ENCODE results near the gene PRSS8.
"Not testable (repeated sequence)": the region's sequence is repeated elsewhere in the genome, so short reads cannot be mapped to it uniquely, and the experiment has no call there.

The PRSS8 gene

GRCh38 chr16:31168848-31169247, 33.3 kb upstream of the PRSS8 start:
- Histone ChIP-seq H3K9me3 (ENCODE audit: control insufficient read depth, low read length) (no peaks in the 10 kb centered on the region), H3K4me1 (ENCODE audit: control insufficient read depth, insufficient read depth, low read length) (peaks cover 9% of the 10 kb centered on the region), H3K27ac (ENCODE audit: insufficient read depth, low read depth, low read length, poor library complexity, severe bottlenecking) (no peak overlapping the region), H3K36me3 (ENCODE audit: control insufficient read depth, insufficient read depth, low read length) (no peaks in the 10 kb centered on the region), H3K4me3 (ENCODE audit: insufficient read depth, low read depth, low read length) (no peak overlapping the region), H3K27me3 (ENCODE audit: control insufficient read depth, insufficient read depth, low read length, poor library complexity, severe bottlenecking) (no peaks in the 10 kb centered on the region)
- 85 to 86% methylated on average over 1 to 2 of the region's 2 CpGs for WGBS, 2 experiments

GRCh38 chr16:31167315-31167714, 31.8 kb upstream of the PRSS8 start:
- H3K27me3 ChIP-seq (ENCODE audit: control insufficient read depth, insufficient read depth, low read length, poor library complexity, severe bottlenecking): no peaks in the 10 kb centered on the region
- WGBS, 2 experiments: 91% methylated on average over 8 of the region's 8 CpGs
- H3K27ac ChIP-seq (ENCODE audit: insufficient read depth, low read depth, low read length, poor library complexity, severe bottlenecking): no peak overlapping the region
- H3K9me3 ChIP-seq (ENCODE audit: control insufficient read depth, low read length): no peaks in the 10 kb centered on the region
- peaks cover 9% of the 10 kb centered on the region for H3K4me1 ChIP-seq (ENCODE audit: control insufficient read depth, insufficient read depth, low read length)
- H3K36me3 ChIP-seq (ENCODE audit: control insufficient read depth, insufficient read depth, low read length): no peaks in the 10 kb centered on the region
- H3K4me3 ChIP-seq (ENCODE audit: insufficient read depth, low read depth, low read length): no peak overlapping the region

- Histone ChIP-seq H3K4me3 (ENCODE audit: insufficient read depth, low read depth, low read length) (no peak overlapping the region), H3K27me3 (ENCODE audit: control insufficient read depth, insufficient read depth, low read length, poor library complexity, severe bottlenecking) (no peaks in the 10 kb centered on the region), H3K27ac (ENCODE audit: insufficient read depth, low read depth, low read length, poor library complexity, severe bottlenecking) (no peak overlapping the region), H3K36me3 (ENCODE audit: control insufficient read depth, insufficient read depth, low read length) (no peaks in the 10 kb centered on the region), H3K9me3 (ENCODE audit: control insufficient read depth, low read length) (no peaks in the 10 kb centered on the region), H3K4me1 (ENCODE audit: control insufficient read depth, insufficient read depth, low read length) (no peaks in the 10 kb centered on the region)
- WGBS, 2 experiments: 85 to 87% methylated on average over 8 of the region's 8 CpGs
Measured at GRCh38 chr16:31157136-31157535, 21.6 kb upstream of the PRSS8 start.

- H3K27me3 ChIP-seq (ENCODE audit: control insufficient read depth, insufficient read depth, low read length, poor library complexity, severe bottlenecking): peaks cover 27% of the 10 kb centered on the region
- H3K4me3 ChIP-seq (ENCODE audit: insufficient read depth, low read depth, low read length); H3K9me3 ChIP-seq (ENCODE audit: control insufficient read depth, low read length); H3K36me3 ChIP-seq (ENCODE audit: control insufficient read depth, insufficient read depth, low read length); H3K4me1 ChIP-seq (ENCODE audit: control insufficient read depth, insufficient read depth, low read length); H3K27ac ChIP-seq (ENCODE audit: insufficient read depth, low read depth, low read length, poor library complexity, severe bottlenecking): not testable (repeated sequence)
- WGBS, 2 experiments: 91 to 95% methylated on average over 5 of the region's 6 CpGs
Measured at GRCh38 chr16:31150976-31151375, 15.4 kb upstream of the PRSS8 start.

GRCh38 chr16:31149894-31150890, 14.7 kb upstream of the PRSS8 start, which contains the start of gene PRSS36:
TSS of gene PRSS36 (minus strand) at chr16:31150066. CDS start at chr16:31150035, 31 bp downstream.
- Histone ChIP-seq H3K27me3 (ENCODE audit: control insufficient read depth, insufficient read depth, low read length, poor library complexity, severe bottlenecking) (peaks cover 32% of the 10 kb centered on the region), H3K27ac (ENCODE audit: insufficient read depth, low read depth, low read length, poor library complexity, severe bottlenecking) (no peak within 1 kb of the TSS), H3K4me1 (ENCODE audit: control insufficient read depth, insufficient read depth, low read length) (peaks cover 5% of the 10 kb centered on the region), H3K9me3 (ENCODE audit: control insufficient read depth, low read length) (no peaks in the 10 kb centered on the region), H3K36me3 (ENCODE audit: control insufficient read depth, insufficient read depth, low read length) (no peaks in the 10 kb centered on the region), H3K4me3 (ENCODE audit: insufficient read depth, low read depth, low read length) (no peak within 1 kb of the TSS)
- 76 to 77% methylated on average over 11 of the region's 11 CpGs for WGBS, 2 experiments

GRCh38 chr16:31149332-31149731, 13.8 kb upstream of the PRSS8 start:
- Histone ChIP-seq H3K9me3 (ENCODE audit: control insufficient read depth, low read length) (no peaks in the 10 kb centered on the region), H3K27me3 (ENCODE audit: control insufficient read depth, insufficient read depth, low read length, poor library complexity, severe bottlenecking) (peaks cover 32% of the 10 kb centered on the region), H3K36me3 (ENCODE audit: control insufficient read depth, insufficient read depth, low read length) (no peaks in the 10 kb centered on the region), H3K4me1 (ENCODE audit: control insufficient read depth, insufficient read depth, low read length) (peaks cover 5% of the 10 kb centered on the region), H3K4me3 (ENCODE audit: insufficient read depth, low read depth, low read length) (no peak overlapping the region), H3K27ac (ENCODE audit: insufficient read depth, low read depth, low read length, poor library complexity, severe bottlenecking) (no peak overlapping the region)
- 87 to 91% methylated on average over 5 of the region's 5 CpGs for WGBS, 2 experiments

GRCh38 chr16:31148896-31149295, 13.4 kb upstream of the PRSS8 start:
- Histone ChIP-seq H3K4me1 (ENCODE audit: control insufficient read depth, insufficient read depth, low read length) (peaks cover 5% of the 10 kb centered on the region), H3K9me3 (ENCODE audit: control insufficient read depth, low read length) (no peaks in the 10 kb centered on the region), H3K36me3 (ENCODE audit: control insufficient read depth, insufficient read depth, low read length) (no peaks in the 10 kb centered on the region), H3K4me3 (ENCODE audit: insufficient read depth, low read depth, low read length) (no peak overlapping the region), H3K27ac (ENCODE audit: insufficient read depth, low read depth, low read length, poor library complexity, severe bottlenecking) (no peak overlapping the region), H3K27me3 (ENCODE audit: control insufficient read depth, insufficient read depth, low read length, poor library complexity, severe bottlenecking) (peaks cover 32% of the 10 kb centered on the region)
- 91 to 93% methylated on average over 25 of the region's 25 CpGs for WGBS, 2 experiments

GRCh38 chr16:31148281-31148728, 12.8 kb upstream of the PRSS8 start:
- H3K9me3 ChIP-seq (ENCODE audit: control insufficient read depth, low read length): no peaks in the 10 kb centered on the region
- H3K27ac ChIP-seq (ENCODE audit: insufficient read depth, low read depth, low read length, poor library complexity, severe bottlenecking): no peak overlapping the region
- H3K4me1 ChIP-seq (ENCODE audit: control insufficient read depth, insufficient read depth, low read length): peaks cover 5% of the 10 kb centered on the region
- 43 to 46% methylated on average over 40 of the region's 40 CpGs for WGBS, 2 experiments
- peaks cover 32% of the 10 kb centered on the region for H3K27me3 ChIP-seq (ENCODE audit: control insufficient read depth, insufficient read depth, low read length, poor library complexity, severe bottlenecking)
- H3K36me3 ChIP-seq (ENCODE audit: control insufficient read depth, insufficient read depth, low read length): no peaks in the 10 kb centered on the region
- no peak overlapping the region for H3K4me3 ChIP-seq (ENCODE audit: insufficient read depth, low read depth, low read length)

GRCh38 chr16:31147574-31147973, 12.0 kb upstream of the PRSS8 start:
- Histone ChIP-seq H3K9me3 (ENCODE audit: control insufficient read depth, low read length) (no peaks in the 10 kb centered on the region), H3K36me3 (ENCODE audit: control insufficient read depth, insufficient read depth, low read length) (no peaks in the 10 kb centered on the region), H3K4me1 (ENCODE audit: control insufficient read depth, insufficient read depth, low read length) (peaks cover 5% of the 10 kb centered on the region), H3K27ac (ENCODE audit: insufficient read depth, low read depth, low read length, poor library complexity, severe bottlenecking) (no peak overlapping the region), H3K4me3 (ENCODE audit: insufficient read depth, low read depth, low read length) (no peak overlapping the region), H3K27me3 (ENCODE audit: control insufficient read depth, insufficient read depth, low read length, poor library complexity, severe bottlenecking) (peaks cover 36% of the 10 kb centered on the region)
- WGBS, 2 experiments: 92 to 93% methylated on average over 3 of the region's 3 CpGs

GRCh38 chr16:31145398-31145990, 10.0 kb upstream of the PRSS8 start:
- Histone ChIP-seq H3K4me3 (ENCODE audit: insufficient read depth, low read depth, low read length) (no peak overlapping the region), H3K27me3 (ENCODE audit: control insufficient read depth, insufficient read depth, low read length, poor library complexity, severe bottlenecking) (peaks cover 36% of the 10 kb centered on the region), H3K9me3 (ENCODE audit: control insufficient read depth, low read length) (no peaks in the 10 kb centered on the region), H3K27ac (ENCODE audit: insufficient read depth, low read depth, low read length, poor library complexity, severe bottlenecking) (no peak overlapping the region), H3K36me3 (ENCODE audit: control insufficient read depth, insufficient read depth, low read length) (no peaks in the 10 kb centered on the region), H3K4me1 (ENCODE audit: control insufficient read depth, insufficient read depth, low read length) (peaks cover 18% of the 10 kb centered on the region)
- 88 to 89% methylated on average over 11 of the region's 12 CpGs for WGBS, 2 experiments

Data from ectodermal cell (in vitro differentiated cells).